Cardiac muscle cell (in vitro differentiated cells and primary cell): Measurements from ENCODE around the gene SLC25A12. TPM values are rescaled to one million over a fixed set of nuclear protein-coding genes. Genes with fewer than 3 reads are reported as not detected.

Experiments
- DNase-seq, 2 donors: peaks; one replicate each; pipeline versions ENCODE4 v3.0.0 to v3.0.0-alpha.2; 2010 to 2017; ENCODE audit warnings: low read depth in 1 of 2, low spot score in 1 of 2
- H3K27ac ChIP-seq: fragments of 200-600 bp; sonication (generic); 2 replicates; pipeline ENCODE4 v1.5.1; 2016
- H3K27me3 ChIP-seq: fragments of 200-600 bp; sonication (generic); 2 replicates; pipeline ENCODE4 v1.6.0; 2016; ENCODE audit warnings: control low read depth
- H3K36me3 ChIP-seq: fragments of 200-600 bp; sonication (generic); 2 replicates; pipeline ENCODE4 v1.5.1; 2016; ENCODE audit warnings: control low read depth
- H3K4me1 ChIP-seq: fragments of 200-600 bp; sonication (generic); 2 replicates; pipeline ENCODE4 v1.8.1; 2017; ENCODE audit warnings: low read depth, mild to moderate bottlenecking, mixed run types
- H3K4me3 ChIP-seq: fragments of 200-600 bp; sonication (generic); 2 replicates; pipeline ENCODE4 v1.5.1; 2016; ENCODE audit warnings: mild to moderate bottlenecking
- H3K9me3 ChIP-seq: fragments of 200-600 bp; sonication (generic); 2 replicates; pipeline ENCODE4 v1.5.1; 2017; ENCODE audit warnings: low read depth, mild to moderate bottlenecking, control low read depth
- polyA plus RNA-seq: library from polyadenylated mRNA; unstranded; fragments of >200 nt; fragmentation: Nextera tagmentation; extraction: Ambion mirVana; gene quantifications from 2 replicates; pipeline ENCODE4 v1.2.1, GENCODE V29; 2016
- total RNA-seq: library from RNA; depleted of rRNA; stranded (reverse); fragments of >200 nt; gene quantifications from 2 replicates; pipeline ENCODE4 v1.2.3, GENCODE V29; 2016
- TF ChIP-seq, protein P1 (sequence below): IDR thresholded peaks from 2 replicates; pipeline ENCODE4 v1.5.1; 2012; ENCODE audit warnings: low read depth, mild to moderate bottlenecking, low read length

The SLC25A12 gene
- total and polyA plus RNA-seq, 2 experiments from 2014 or later: 25.5 to 53.3 TPM

DNA sequence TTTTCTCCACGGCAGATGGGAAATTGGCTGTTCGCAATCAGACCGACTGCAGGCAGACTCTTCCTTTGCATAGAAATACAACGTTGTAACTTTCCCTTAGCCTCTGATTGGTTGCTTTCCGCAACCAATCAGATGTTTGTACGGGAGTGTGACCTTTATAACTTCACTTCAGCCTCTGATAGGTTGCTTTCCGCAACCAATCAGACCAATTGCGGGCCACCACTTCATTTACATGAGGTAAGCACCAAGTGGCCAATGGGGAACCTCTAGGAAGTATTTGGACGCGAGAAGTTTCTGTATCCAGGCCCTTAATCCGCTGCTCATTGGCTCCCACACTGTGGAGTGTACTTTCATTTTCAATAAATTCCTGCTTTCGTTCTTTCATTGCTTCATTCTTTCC, 19.1 kb downstream of the SLC25A12 start:
- Histone ChIP-seq H3K4me3 (no peak overlapping the region), H3K27ac (no peak overlapping the region), H3K4me1 (peaks cover 26% of the 10 kb centered on the region), H3K9me3 (no peaks in the 10 kb centered on the region), H3K27me3 (no peaks in the 10 kb centered on the region), H3K36me3 (no peaks in the 10 kb centered on the region)
- TF ChIP-seq, protein P1, sequence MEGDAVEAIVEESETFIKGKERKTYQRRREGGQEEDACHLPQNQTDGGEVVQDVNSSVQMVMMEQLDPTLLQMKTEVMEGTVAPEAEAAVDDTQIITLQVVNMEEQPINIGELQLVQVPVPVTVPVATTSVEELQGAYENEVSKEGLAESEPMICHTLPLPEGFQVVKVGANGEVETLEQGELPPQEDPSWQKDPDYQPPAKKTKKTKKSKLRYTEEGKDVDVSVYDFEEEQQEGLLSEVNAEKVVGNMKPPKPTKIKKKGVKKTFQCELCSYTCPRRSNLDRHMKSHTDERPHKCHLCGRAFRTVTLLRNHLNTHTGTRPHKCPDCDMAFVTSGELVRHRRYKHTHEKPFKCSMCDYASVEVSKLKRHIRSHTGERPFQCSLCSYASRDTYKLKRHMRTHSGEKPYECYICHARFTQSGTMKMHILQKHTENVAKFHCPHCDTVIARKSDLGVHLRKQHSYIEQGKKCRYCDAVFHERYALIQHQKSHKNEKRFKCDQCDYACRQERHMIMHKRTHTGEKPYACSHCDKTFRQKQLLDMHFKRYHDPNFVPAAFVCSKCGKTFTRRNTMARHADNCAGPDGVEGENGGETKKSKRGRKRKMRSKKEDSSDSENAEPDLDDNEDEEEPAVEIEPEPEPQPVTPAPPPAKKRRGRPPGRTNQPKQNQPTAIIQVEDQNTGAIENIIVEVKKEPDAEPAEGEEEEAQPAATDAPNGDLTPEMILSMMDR: no peak
- no peak for DNase-seq

DNA sequence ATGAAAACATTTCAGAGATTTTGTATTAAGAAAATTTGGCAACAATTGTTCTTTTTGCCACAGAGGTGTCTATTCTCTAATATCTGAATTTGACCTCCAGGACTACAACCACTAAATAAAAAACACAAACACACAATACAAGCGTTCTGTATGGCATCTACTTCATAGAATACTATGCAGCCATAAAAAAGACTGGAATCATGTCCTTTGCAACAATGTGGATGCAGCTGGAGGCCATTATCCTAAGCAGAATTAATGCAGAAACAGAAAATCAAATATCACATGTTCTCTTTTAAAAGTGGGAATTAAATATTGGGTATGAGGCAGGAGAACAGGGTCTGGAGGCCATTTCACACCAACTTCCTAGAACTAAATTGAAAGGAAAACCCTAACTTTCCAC, 19.5 kb downstream of the SLC25A12 start:
- H3K4me3 ChIP-seq: no peak overlapping the region
- no peaks in the 10 kb centered on the region for H3K36me3 ChIP-seq
- TF ChIP-seq, protein P1: no peak
- H3K9me3 ChIP-seq: no peaks in the 10 kb centered on the region
- no peak overlapping the region for H3K27ac ChIP-seq
- H3K27me3 ChIP-seq: no peaks in the 10 kb centered on the region
- H3K4me1 ChIP-seq: peaks cover 22% of the 10 kb centered on the region
- no peak for DNase-seq

DNA sequence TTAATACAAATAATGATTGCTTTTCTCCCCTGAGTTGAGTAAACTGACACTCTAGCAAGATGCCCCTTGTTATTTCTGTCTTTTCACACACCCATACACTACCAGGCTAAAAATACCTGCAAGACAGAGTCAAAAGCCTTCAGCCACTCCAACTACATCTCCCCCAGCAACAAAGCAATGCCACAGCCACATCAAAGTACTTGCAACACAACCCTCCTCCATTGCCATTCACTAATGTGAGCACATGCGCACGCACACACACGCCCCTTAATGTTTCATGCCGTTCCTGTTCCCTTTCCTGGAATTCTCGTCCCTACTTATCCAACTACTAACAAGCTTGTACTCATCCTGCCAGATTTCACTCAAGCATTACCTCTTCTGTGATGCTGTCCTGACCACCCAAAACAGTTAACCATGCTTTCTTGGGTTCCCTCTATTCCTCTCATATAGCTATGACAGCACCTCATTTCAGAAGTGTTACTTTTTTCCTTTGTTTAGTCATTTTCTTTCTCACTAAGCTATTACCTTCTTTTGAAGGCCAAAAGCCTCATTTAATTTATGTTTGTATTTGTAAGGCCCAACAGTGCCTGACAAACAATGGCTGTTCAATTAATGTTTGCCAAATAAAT, 29.6 kb downstream of the SLC25A12 start:
- H3K27me3 ChIP-seq: no peaks in the 10 kb centered on the region
- H3K9me3 ChIP-seq: no peaks in the 10 kb centered on the region
- H3K36me3 ChIP-seq: no peaks in the 10 kb centered on the region
- H3K27ac ChIP-seq: peak overlapping the region; percentile 27
- H3K4me3 ChIP-seq: no peak overlapping the region
- H3K4me1 ChIP-seq: peaks cover 16% of the 10 kb centered on the region
- peak in 1 of 2 donors; percentile 41 for DNase-seq
- TF ChIP-seq, protein P1: no peak

GRCh38 chr2:171862501-171862900, 31.5 kb downstream of the SLC25A12 start:
- no peaks in the 10 kb centered on the region for H3K27me3 ChIP-seq
- TF ChIP-seq, protein P1: no peak
- no peak overlapping the region for H3K27ac ChIP-seq
- DNase-seq: no peak
- peaks cover 16% of the 10 kb centered on the region for H3K4me1 ChIP-seq
- H3K36me3 ChIP-seq: no peaks in the 10 kb centered on the region
- no peaks in the 10 kb centered on the region for H3K9me3 ChIP-seq
- H3K4me3 ChIP-seq: no peak overlapping the region

GRCh38 chr2:171858397-171858958, 35.6 kb downstream of the SLC25A12 start:
- H3K27me3 ChIP-seq: no peaks in the 10 kb centered on the region
- TF ChIP-seq, protein P1: no peak

More at GRCh38 chr2:171858397-171858958, 35.6 kb downstream of the SLC25A12 start:
- DNase-seq: peak in 1 of 2 donors; percentile 84
- Histone ChIP-seq H3K27ac (no peak overlapping the region), H3K4me3 (no peak overlapping the region), H3K4me1 (peaks cover 6% of the 10 kb centered on the region), H3K9me3 (no peaks in the 10 kb centered on the region), H3K36me3 (peaks cover 5% of the 10 kb centered on the region)
